ENCODE data around the gene CLDN6. TPM values are rescaled to one million over a fixed set of nuclear protein-coding genes. Genes with fewer than 3 reads are reported as not detected.

CLDN6 gene
- total and polyA plus RNA-seq, 2 of the 13 experiments (the other 11 are each of a cell fraction or from before 2014, with no cell fraction given) = 5.9 to 7.6 TPM

- TF ChIP-seq ETS1 (CRISPR knock-in tag; IDR thresholded peaks at IDR 0.05) (no peak), NR0B2 (CRISPR knock-in tag; IDR thresholded peaks at IDR 0.05) (0 out of 2 replicates have a peak, but pooled peaks have one; percentile 18), RBM39 (IDR thresholded peaks at IDR 0.05; ENCODE audit: low read depth, low read length, poor library complexity, severe bottlenecking) (no peak), MED1 (CRISPR knock-in tag; IDR thresholded peaks at IDR 0.05) (no peak), ZHX1 (CRISPR knock-in tag; IDR thresholded peaks at IDR 0.05; ENCODE audit: low read depth) (no peak), ZBTB38 (CRISPR knock-in tag; IDR thresholded peaks at IDR 0.05) (peak; percentile 80), RBFOX2 (IDR thresholded peaks at IDR 0.05; ENCODE audit: low read depth, low read length) (0 out of 2 replicates have a peak, but pooled peaks have one; percentile 56), CC2D1A (CRISPR knock-in tag; IDR thresholded peaks at IDR 0.05) (no peak), HMGA1 (CRISPR knock-in tag; conservative IDR thresholded peaks at IDR 0.05) (no peak), CSRNP1 (CRISPR knock-in tag; IDR thresholded peaks at IDR 0.05) (0 out of 2 replicates have a peak, but pooled peaks have one; percentile 37), KDM2A (CRISPR knock-in tag; IDR thresholded peaks at IDR 0.05; ENCODE audit: borderline replicate concordance, low read depth) (no peak; the same call in 1 of the 2 replicates), GPBP1L1 (CRISPR knock-in tag; IDR thresholded peaks at IDR 0.05) (no peak), HDAC1 (CRISPR knock-in tag; IDR thresholded peaks at IDR 0.05) (peak; percentile 41; the same call in 1 of the 2 replicates), NFATC3 (CRISPR knock-in tag; IDR thresholded peaks at IDR 0.05) (no peak), ZNF891 (CRISPR knock-in tag; IDR thresholded peaks at IDR 0.05) (no peak), ZBTB10 (CRISPR knock-in tag; IDR thresholded peaks at IDR 0.05; ENCODE audit: borderline replicate concordance) (no peak), SRY (CRISPR knock-in tag; IDR thresholded peaks at IDR 0.05) (no peak), ZNF564 (CRISPR knock-in tag; IDR thresholded peaks at IDR 0.05) (no peak), JUN (CRISPR knock-in tag; IDR thresholded peaks at IDR 0.05) (peak; percentile 26; the same call in 1 of the 2 replicates)
These were observed at the start of gene CLDN6 (continued) for GRCh38 chr16:3017794-3018506.
